Prostate gland (tissue), 2 donors: Measurements from ENCODE around the gene WASHC4. TPM values are rescaled to one million over a fixed set of nuclear protein-coding genes. Genes with fewer than 3 reads are reported as not detected.
"Not testable (repeated sequence)": the region's sequence is repeated elsewhere in the genome, so short reads cannot be mapped to it uniquely, and the experiment has no call there.

Experiments used
- DNase-seq: peaks from one replicate; pipeline ENCODE4 v3.0.0-alpha.2; 2019; ENCODE audit warnings: low spot score
- H3K27ac ChIP-seq, 2 donors: fragments of 200-600 bp; sonication (generic); 2 replicates each; pipeline ENCODE4 v1.5.1; 2017 to 2019
- H3K27me3 ChIP-seq: fragments of 200-600 bp; sonication (generic); replicated peaks from 2 replicates; pipeline ENCODE4 v1.5.1; 2019; ENCODE audit not compliant: insufficient read depth
- H3K36me3 ChIP-seq, 2 donors: fragments of 200-600 bp; sonication (generic); 1 replicate in 1 of 2; 2 replicates in 1 of 2; pipeline versions ENCODE4 v1.5.1 to v1.8.1; 2017 to 2019
- H3K4me1 ChIP-seq: fragments of 200-600 bp; sonication (generic); replicated peaks from 2 replicates; pipeline ENCODE4 v1.5.1; 2019
- H3K4me3 ChIP-seq, 2 donors: fragments of 200-600 bp; sonication (generic); 2 replicates each; pipeline ENCODE4 v1.5.1; 2017 to 2019
- H3K9me3 ChIP-seq: fragments of 200-600 bp; sonication (generic); 2 replicates; pipeline ENCODE4 v1.5.1; 2017
- CTCF ChIP-seq, 4 experiments: fragments of 200-600 bp in 2 of 4; fragments of 450-650 bp in 2 of 4; sonication (generic) in 2 of 4; IDR thresholded peaks; 1 replicate in 3 of 4; 2 replicates in 1 of 4; pipeline ENCODE4 v1.5.1; 2016 to 2019; ENCODE audit warnings: antibody characterized with exemption in 4 of 4, mild to moderate bottlenecking in 2 of 4, moderate library complexity in 2 of 4
- POLR2A ChIP-seq: fragments of 450-650 bp; IDR thresholded peaks from one replicate; pipeline ENCODE4 v1.6.1; 2016; ENCODE audit warnings: antibody characterized with exemption, mild to moderate bottlenecking
- POLR2AphosphoS5 ChIP-seq: sonication (generic); formaldehyde crosslinking; IDR thresholded peaks from one replicate; pipeline ENCODE4 v1.6.1; 2017; ENCODE audit warnings: antibody characterized with exemption
- WGBS: methylation state at CpG from one replicate; pipeline ENCODE4 v1.1.5; 2018; 5-methylcytosine and 5-hydroxymethylcytosine counted together
- intact Hi-C: fragments of 100-400 bp; cut with DNase I; formaldehyde crosslinking; loops from one replicate; pipeline ENCODE4 v1.14.2; 2022
- total RNA-seq, 2 donors: library from RNA; depleted of rRNA; stranded (reverse); fragments of >200 nt; gene quantifications; one replicate each; pipeline ENCODE4 v1.1.0, GENCODE V29; 2016

Gene WASHC4
- total RNA-seq, 2 donors from 2014 or later: 30.6 to 31.2 TPM

GRCh38 chr12:105175397-105175990 lies 68.0 kb downstream of the WASHC4 start:
- Histone ChIP-seq H3K36me3 (no peaks in the 10 kb centered on the region), H3K4me1 (no peaks in the 10 kb centered on the region), H3K4me3 (no peak overlapping the region), H3K9me3 (no peaks in the 10 kb centered on the region), H3K27me3 (no peaks in the 10 kb centered on the region), H3K27ac (no peak overlapping the region)
- no peak for DNase-seq
- intact Hi-C loops: no loop called here
- 67% methylated on average over 2 of the region's 2 CpGs for WGBS
- TF ChIP-seq POLR2AphosphoS5 (no peak), CTCF (IDR thresholded peaks at IDR 0.05) (no peak), POLR2A (no peak)

- Histone ChIP-seq H3K4me1 (no peaks in the 10 kb centered on the region), H3K27me3 (no peaks in the 10 kb centered on the region), H3K27ac (no peak overlapping the region), H3K9me3 (no peaks in the 10 kb centered on the region), H3K36me3 (no peaks in the 10 kb centered on the region), H3K4me3 (no peak overlapping the region)
- TF ChIP-seq CTCF (IDR thresholded peaks at IDR 0.05) (no peak), POLR2AphosphoS5 (no peak), POLR2A (no peak)
- intact Hi-C loops: no loop called here
- 94% methylated on average over 4 of the region's 4 CpGs for WGBS
- no peak for DNase-seq
Measured at GRCh38 chr12:105177208-105177607, 69.7 kb downstream of the WASHC4 start.

GRCh38 chr12:105179114-105179513 lies 71.6 kb downstream of the WASHC4 start:
- H3K27me3 ChIP-seq, H3K27ac ChIP-seq, DNase-seq, H3K9me3 ChIP-seq, H3K36me3 ChIP-seq, intact Hi-C loops, H3K4me3 ChIP-seq, H3K4me1 ChIP-seq: not testable (repeated sequence)
- 96% methylated on average over 1 of the region's 1 CpG for WGBS

- H3K4me3 ChIP-seq, H3K9me3 ChIP-seq, H3K36me3 ChIP-seq, H3K27ac ChIP-seq, H3K27me3 ChIP-seq, H3K4me1 ChIP-seq, DNase-seq, intact Hi-C loops: not testable (repeated sequence)
- WGBS: 97% methylated on average over 4 of the region's 4 CpGs
Measured at GRCh38 chr12:105183406-105183805, 75.9 kb downstream of the WASHC4 start.

GRCh38 chr12:105183976-105184375 lies 76.4 kb downstream of the WASHC4 start:
- 70% methylated on average over 5 of the region's 5 CpGs for WGBS

GRCh38 chr12:105189293-105189692 lies 81.8 kb downstream of the WASHC4 start:
- peaks cover 6 to 9% of the 10 kb centered on the region in 2 donors for H3K36me3 ChIP-seq
- TF ChIP-seq POLR2AphosphoS5 (no peak), CTCF (IDR thresholded peaks at IDR 0.05) (no peak), POLR2A (no peak)
- no peaks in the 10 kb centered on the region for H3K4me1 ChIP-seq
- no peak overlapping the region for H3K4me3 ChIP-seq
- H3K9me3 ChIP-seq: no peaks in the 10 kb centered on the region
- H3K27me3 ChIP-seq: no peaks in the 10 kb centered on the region
- intact Hi-C loops: no loop called here
- DNase-seq: no peak
- no peak overlapping the region for H3K27ac ChIP-seq
- 77% methylated on average over 6 of the region's 6 CpGs for WGBS

More at GRCh38 chr12:105183976-105184375, 76.4 kb downstream of the WASHC4 start:
- H3K27ac ChIP-seq, H3K36me3 ChIP-seq, intact Hi-C loops, DNase-seq, H3K4me1 ChIP-seq, H3K27me3 ChIP-seq, H3K9me3 ChIP-seq, H3K4me3 ChIP-seq: not testable (repeated sequence)
